Trophoblast cell (in vitro differentiated cells and primary cell): ENCODE data around the gene HOXC5.

Experiments
- DNase-seq, 2 donors: peaks; one replicate each; pipeline ENCODE4 v3.0.0-alpha.2; 2016
- H2AFZ ChIP-seq: 2 replicates; pipeline ENCODE4 v1.6.1; 2013; ENCODE audit warnings: low read length, moderate library complexity, mild to moderate bottlenecking; ENCODE audit not compliant: insufficient read depth, poor library complexity
- H2AK5ac ChIP-seq: 2 replicates; pipeline ENCODE4 v1.6.1; 2013; ENCODE audit warnings: mild to moderate bottlenecking, low read length
- H2BK120ac ChIP-seq: 2 replicates; pipeline ENCODE4 v1.6.1; 2013; ENCODE audit warnings: low read length, mild to moderate bottlenecking, moderate library complexity; ENCODE audit not compliant: insufficient read depth, poor library complexity
- H2BK12ac ChIP-seq: 2 replicates; pipeline ENCODE4 v1.6.1; 2013; ENCODE audit warnings: mild to moderate bottlenecking, low read length, moderate library complexity
- H2BK5ac ChIP-seq: 2 replicates; pipeline ENCODE4 v1.6.1; 2013; ENCODE audit warnings: low read length, low read depth, moderate library complexity, mild to moderate bottlenecking; ENCODE audit not compliant: poor library complexity
- H3K14ac ChIP-seq: 2 replicates; pipeline ENCODE4 v1.6.1; 2013; ENCODE audit warnings: mild to moderate bottlenecking, low read length
- H3K18ac ChIP-seq: 2 replicates; pipeline ENCODE4 v1.6.1; 2013; ENCODE audit warnings: mild to moderate bottlenecking, low read length
- H3K23ac ChIP-seq: 2 replicates; pipeline ENCODE4 v1.6.1; 2013; ENCODE audit warnings: low read length
- H3K27ac ChIP-seq: 2 replicates; pipeline ENCODE4 v1.5.1; 2013; ENCODE audit warnings: low read depth, mild to moderate bottlenecking, inconsistent platforms, low read length, moderate library complexity
- H3K27me3 ChIP-seq: 2 replicates; pipeline ENCODE4 v1.6.1; 2013; ENCODE audit warnings: inconsistent platforms, mild to moderate bottlenecking, low read length, moderate library complexity; ENCODE audit not compliant: insufficient read depth
- H3K36me3 ChIP-seq, 2 experiments: 1 replicate in 1 of 2; 2 replicates in 1 of 2; pipeline ENCODE4 v1.6.1; 2013; ENCODE audit warnings: low read length in 2 of 2, mild to moderate bottlenecking in 2 of 2, moderate library complexity in 1 of 2; ENCODE audit not compliant: insufficient read depth in 2 of 2, control insufficient read depth in 1 of 2
- H3K4ac ChIP-seq: 2 replicates; pipeline ENCODE4 v1.6.1; 2013; ENCODE audit warnings: low read depth, mild to moderate bottlenecking, low read length, moderate library complexity
- H3K4me1 ChIP-seq, 2 experiments: 1 replicate in 1 of 2; 2 replicates in 1 of 2; pipeline ENCODE4 v1.6.1; 2013; ENCODE audit warnings: low read length in 2 of 2, mild to moderate bottlenecking in 2 of 2, moderate library complexity in 1 of 2; ENCODE audit not compliant: insufficient read depth in 2 of 2, control insufficient read depth in 1 of 2
- H3K4me2 ChIP-seq: 2 replicates; pipeline ENCODE4 v1.6.1; 2013; ENCODE audit warnings: inconsistent platforms, mild to moderate bottlenecking, low read length, moderate library complexity
- H3K4me3 ChIP-seq: 2 replicates; pipeline ENCODE4 v1.5.1; 2013; ENCODE audit warnings: mild to moderate bottlenecking, low read depth, low read length, inconsistent platforms
- H3K79me1 ChIP-seq: one replicate; pipeline ENCODE4 v1.6.1; 2013; ENCODE audit warnings: low read length
- H3K79me2 ChIP-seq: 2 replicates; pipeline ENCODE4 v1.6.1; 2013; ENCODE audit warnings: low read length, mild to moderate bottlenecking; ENCODE audit not compliant: control insufficient read depth, insufficient read depth, poor library complexity
- H3K9ac ChIP-seq: 2 replicates; pipeline ENCODE4 v1.6.1; 2013; ENCODE audit warnings: mild to moderate bottlenecking, low read length
- H3K9me3 ChIP-seq: 2 replicates; pipeline ENCODE4 v1.6.1; 2013; ENCODE audit warnings: low read depth, mild to moderate bottlenecking, control low read depth, inconsistent platforms, low read length; ENCODE audit not compliant: insufficient read depth
- H4K12ac ChIP-seq: 2 replicates; pipeline ENCODE4 v1.6.1; 2013; ENCODE audit warnings: low read depth, mild to moderate bottlenecking, low read length, moderate library complexity
- H4K8ac ChIP-seq: 2 replicates; pipeline ENCODE4 v1.6.1; 2013; ENCODE audit warnings: low read depth, mild to moderate bottlenecking, low read length, moderate library complexity
- H4K91ac ChIP-seq: one replicate; pipeline ENCODE4 v1.6.1; 2013; ENCODE audit warnings: low read depth, mild to moderate bottlenecking, low read length, moderate library complexity
- WGBS: extraction: QIAGEN DNeasy Blood & Tissue Kit; methylation state at CpG from one replicate; pipeline ENCODE4 v1.1.7; 2013; ENCODE audit warnings: missing lambda C conversion rate; ENCODE audit not compliant: insufficient read length, insufficient coverage; ENCODE audit errors: extremely low coverage; 5-methylcytosine and 5-hydroxymethylcytosine counted together

HOXC5 gene

GRCh38 chr12:54030442-54030801 lies 2.4 kb upstream of the HOXC5 start:
- no peak overlapping the region for H3K18ac ChIP-seq
- WGBS, result no CpG with 5 or more reads among the region's 7 CpGs
- no peak overlapping the region for H3K9ac ChIP-seq
- no peak overlapping the region for H2BK120ac ChIP-seq
- H3K4ac ChIP-seq, result no peak overlapping the region
- no peaks in the 10 kb centered on the region for H3K79me2 ChIP-seq
- H4K12ac ChIP-seq, result no peak overlapping the region
- H2BK5ac ChIP-seq, result no peak overlapping the region
- H3K9me3 ChIP-seq, result peaks cover 6% of the 10 kb centered on the region
- H2AFZ ChIP-seq, result no peak overlapping the region
- H3K79me1 ChIP-seq, result no peaks in the 10 kb centered on the region
- no peak overlapping the region for H3K14ac ChIP-seq
- no peak overlapping the region for H2BK12ac ChIP-seq
- no peak overlapping the region for H4K91ac ChIP-seq
- no peak overlapping the region for H2AK5ac ChIP-seq
- H3K27me3 ChIP-seq, result peaks cover 90% of the 10 kb centered on the region
- peaks cover 3 to 5% of the 10 kb centered on the region in 2 experiments for H3K4me1 ChIP-seq
- H3K4me3 ChIP-seq, result no peak overlapping the region
- H3K36me3 ChIP-seq, result no peaks in the 10 kb centered on the region
- no peak overlapping the region for H3K4me2 ChIP-seq
- no peak overlapping the region for H4K8ac ChIP-seq
- no peak overlapping the region for H3K27ac ChIP-seq
- no peak overlapping the region for H3K23ac ChIP-seq
- DNase-seq, result no peak

DNA sequence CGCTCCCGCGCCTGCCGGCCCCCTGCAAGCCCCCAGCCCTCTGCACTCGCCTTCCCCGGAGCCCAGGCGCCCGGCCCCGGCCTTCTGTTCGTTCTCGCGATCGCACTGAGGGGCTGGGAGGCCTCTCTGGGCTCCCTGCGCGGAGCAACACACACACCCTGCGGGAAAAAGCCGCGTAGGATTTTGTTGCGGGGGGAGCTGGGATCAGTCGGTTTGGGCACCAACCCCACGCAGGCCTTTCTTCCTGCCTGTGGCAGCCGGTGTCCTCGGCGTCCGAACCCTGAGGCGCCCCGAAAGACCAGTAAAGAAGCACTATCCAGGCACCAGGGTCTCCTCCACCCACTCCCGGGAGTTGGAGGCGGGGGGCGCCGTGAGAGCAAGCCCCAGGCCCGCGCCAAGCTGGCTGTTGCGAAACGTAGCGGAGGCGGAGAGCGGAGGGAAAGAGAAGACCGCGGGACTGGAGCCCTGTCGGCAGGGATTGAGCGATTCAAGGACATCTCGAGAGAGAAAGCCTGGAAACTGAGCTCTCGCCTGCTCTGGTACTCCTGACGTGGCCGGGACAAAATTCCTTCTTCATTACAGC lies 1.9 kb upstream of the HOXC5 start:
- Histone ChIP-seq H2AK5ac (no peak overlapping the region), H2BK120ac (no peak overlapping the region), H3K23ac (no peak overlapping the region), H2AFZ (no peak overlapping the region), H4K91ac (no peak overlapping the region), H3K9me3 (peaks cover 6% of the 10 kb centered on the region), H3K79me1 (no peaks in the 10 kb centered on the region), H3K18ac (no peak overlapping the region), H3K9ac (no peak overlapping the region), H4K8ac (no peak overlapping the region), H3K4me2 (peak overlapping the region; percentile 35), H3K27ac (no peak overlapping the region), H3K36me3 (no peaks in the 10 kb centered on the region), H3K79me2 (no peaks in the 10 kb centered on the region), H3K4me3 (no peak overlapping the region), H3K14ac (no peak overlapping the region), H3K4ac (no peak overlapping the region), H2BK5ac (no peak overlapping the region), H3K4me1 (peaks cover 5 to 8% of the 10 kb centered on the region in 2 experiments), H2BK12ac (no peak overlapping the region), H3K27me3 (peaks cover 91% of the 10 kb centered on the region), H4K12ac (no peak overlapping the region)
- no CpG with 5 or more reads among the region's 46 CpGs for WGBS
- DNase-seq, result no peak

GRCh38 chr12:54031480-54031879 lies 1.4 kb upstream of the HOXC5 start:
- Histone ChIP-seq H2AK5ac (no peak overlapping the region), H3K27ac (no peak overlapping the region), H3K9me3 (peaks cover 6% of the 10 kb centered on the region), H2BK12ac (no peak overlapping the region), H3K36me3 (no peaks in the 10 kb centered on the region), H2BK120ac (no peak overlapping the region), H3K4me2 (peak overlapping the region; percentile 35), H4K91ac (no peak overlapping the region), H2BK5ac (no peak overlapping the region), H3K4ac (no peak overlapping the region), H3K79me1 (no peaks in the 10 kb centered on the region), H3K4me3 (no peak overlapping the region), H3K79me2 (no peaks in the 10 kb centered on the region), H3K27me3 (peaks cover 90% of the 10 kb centered on the region), H3K23ac (no peak overlapping the region), H3K18ac (no peak overlapping the region), H3K9ac (no peak overlapping the region), H4K8ac (no peak overlapping the region), H3K14ac (no peak overlapping the region), H3K4me1 (peaks cover 5 to 9% of the 10 kb centered on the region in 2 experiments), H2AFZ (no peak overlapping the region), H4K12ac (no peak overlapping the region)
- no peak for DNase-seq
- no CpG with 5 or more reads among the region's 16 CpGs for WGBS

DNA sequence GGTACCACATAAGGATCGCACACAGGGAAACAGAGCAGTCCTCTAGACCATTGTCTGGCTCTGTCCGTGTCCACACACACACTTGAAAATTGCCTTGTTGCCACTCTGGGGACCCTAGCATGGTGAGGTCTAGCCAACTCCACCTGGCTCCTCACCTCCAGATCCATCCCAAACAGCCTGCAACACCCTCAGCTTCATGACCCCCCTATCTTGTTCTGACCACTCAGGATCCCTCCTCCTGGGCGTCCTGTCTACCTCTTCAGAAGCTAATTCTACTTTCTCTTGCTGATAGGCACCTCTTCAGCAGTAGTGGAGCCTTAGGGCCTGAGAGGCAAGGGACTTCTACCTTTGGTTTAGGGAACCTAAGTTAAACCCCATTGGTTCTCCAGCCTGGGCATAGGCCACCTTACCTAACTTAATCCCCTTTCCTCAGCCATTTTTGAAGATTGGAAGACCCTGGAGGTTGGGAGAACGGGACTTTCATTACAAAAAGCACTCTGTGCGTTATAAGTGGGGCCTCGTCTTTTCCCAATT lies 697 bp upstream of the HOXC5 start:
- H3K27me3 ChIP-seq, result peaks cover 91% of the 10 kb centered on the region
- no peak overlapping the region for H4K12ac ChIP-seq
- DNase-seq, result no peak
- peaks cover 5 to 9% of the 10 kb centered on the region in 2 experiments for H3K4me1 ChIP-seq
- H2AFZ ChIP-seq, result no peak overlapping the region
- no peak overlapping the region for H2AK5ac ChIP-seq
- no peak overlapping the region for H3K4me2 ChIP-seq
- H3K27ac ChIP-seq, result no peak overlapping the region
- no peaks in the 10 kb centered on the region for H3K79me2 ChIP-seq
- no peak overlapping the region for H4K8ac ChIP-seq
- H3K14ac ChIP-seq, result no peak overlapping the region
- H3K18ac ChIP-seq, result no peak overlapping the region
- H2BK5ac ChIP-seq, result no peak overlapping the region
- no peak overlapping the region for H2BK120ac ChIP-seq
- no peak overlapping the region for H3K4me3 ChIP-seq
- H3K79me1 ChIP-seq, result no peaks in the 10 kb centered on the region
- no peak overlapping the region for H4K91ac ChIP-seq
- no peak overlapping the region for H2BK12ac ChIP-seq
- H3K4ac ChIP-seq, result no peak overlapping the region
- H3K36me3 ChIP-seq, result no peaks in the 10 kb centered on the region
- H3K9me3 ChIP-seq, result peaks cover 6% of the 10 kb centered on the region
- no peak overlapping the region for H3K23ac ChIP-seq
- no CpG with 5 or more reads among the region's 6 CpGs for WGBS
- H3K9ac ChIP-seq, result no peak overlapping the region
